PC-3 (cell line): ENCODE measurements around the gene MGAM2. TPM values are rescaled to one million over a fixed set of nuclear protein-coding genes. Genes with fewer than 3 reads are reported as not detected.

Experiments used
- ATAC-seq: fragments of 200-7000 bp; cut with Tn5 transposase; 2 replicates; pipeline ENCODE4 v1.9.1; 2020; ENCODE audit warnings: mild to moderate bottlenecking, moderate library complexity
- BruUV-seq: library from RNA; stranded (reverse); fragments of 400-500 nt; replicated peaks from 2 replicates; lab custom pipeline; 2021; lab: Mats Ljungman, UMichigan
- CTCF ChIA-PET: fragments of 300-600 bp; sonication (Branson Sonifier 250); formaldehyde crosslinking; loops from one replicate; lab custom pipeline; 2022; ENCODE audit warnings: antibody characterized with exemption; lab: Charles Lee
- POLR2A ChIA-PET: fragments of 300-600 bp; sonication (Branson Sonifier 250); formaldehyde crosslinking; loops from one replicate; lab custom pipeline; 2022; ENCODE audit warnings: antibody characterized with exemption; ENCODE audit not compliant: unreplicated experiment; lab: Charles Lee
- DNase-seq: peaks from one replicate; pipeline ENCODE4 v3.0.0-alpha.2; 2015
- H2AFZ ChIP-seq: fragments of 300-600 bp; sonication (generic); 2 replicates; pipeline ENCODE4 v1.6.0; 2016; ENCODE audit warnings: antibody characterized with exemption, low read length
- H3F3A ChIP-seq: fragments of 300-600 bp; sonication (generic); one replicate; pipeline ENCODE4 v1.6.0; 2017; ENCODE audit warnings: antibody characterized with exemption, low read length, control low read depth, mild to moderate bottlenecking; ENCODE audit not compliant: unreplicated experiment
- H3K27ac ChIP-seq: fragments of 300-600 bp; sonication (generic); 2 replicates; pipeline ENCODE4 v1.5.1; 2016; ENCODE audit warnings: mild to moderate bottlenecking, low read length
- H3K27me3 ChIP-seq: fragments of 300-600 bp; sonication (generic); 2 replicates; pipeline ENCODE4 v1.6.1; 2016; ENCODE audit warnings: low read length, mixed read lengths
- H3K36me3 ChIP-seq: fragments of 300-600 bp; sonication (generic); 2 replicates; pipeline ENCODE4 v1.6.1; 2016; ENCODE audit warnings: low read depth, mixed run types, low read length, mixed read lengths
- H3K4me1 ChIP-seq: fragments of 300-600 bp; sonication (generic); 2 replicates; pipeline ENCODE4 v1.5.1; 2016; ENCODE audit warnings: low read length; ENCODE audit not compliant: insufficient read depth
- H3K4me2 ChIP-seq: fragments of 300-600 bp; sonication (generic); 2 replicates; pipeline ENCODE4 v1.6.0; 2016; ENCODE audit warnings: low read length
- H3K4me3 ChIP-seq: fragments of 300-600 bp; sonication (generic); 2 replicates; pipeline ENCODE4 v1.5.1; 2016; ENCODE audit warnings: mild to moderate bottlenecking, low read length, mixed read lengths
- H3K79me2 ChIP-seq: fragments of 300-600 bp; sonication (generic); 2 replicates; pipeline ENCODE4 v1.6.1; 2017; ENCODE audit warnings: low read length, mixed read lengths
- H3K9ac ChIP-seq: fragments of 300-600 bp; sonication (generic); 2 replicates; pipeline ENCODE4 v1.6.0; 2016; ENCODE audit warnings: mild to moderate bottlenecking, low read length
- H3K9me2 ChIP-seq: fragments of 300-600 bp; sonication (generic); replicated peaks from 2 replicates; pipeline ENCODE4 v1.6.1; 2016; ENCODE audit warnings: mixed run types, low read length, mixed read lengths
- H3K9me3 ChIP-seq: fragments of 300-600 bp; sonication (generic); 2 replicates; pipeline ENCODE4 v1.6.1; 2016; ENCODE audit warnings: low read length, mixed read lengths
- H4K20me1 ChIP-seq: fragments of 300-600 bp; sonication (generic); 2 replicates; pipeline ENCODE4 v1.6.1; 2016; ENCODE audit warnings: low read length, mixed read lengths
- CTCF ChIP-seq: fragments of 300-600 bp; sonication (generic); conservative IDR thresholded peaks from 2 replicates; pipeline ENCODE4 v1.5.1; 2017; ENCODE audit warnings: antibody characterized with exemption, low read depth, mild to moderate bottlenecking, low read length
- EZH2 ChIP-seq: fragments of 300-600 bp; sonication (generic); IDR thresholded peaks from one replicate; pipeline ENCODE4 v1.6.1; 2017; ENCODE audit warnings: antibody characterized with exemption, mild to moderate bottlenecking, low read length; ENCODE audit not compliant: unreplicated experiment
- EZH2phosphoT487 ChIP-seq: fragments of 300-600 bp; sonication (generic); IDR thresholded peaks from 2 replicates; pipeline ENCODE4 v1.6.1; 2018; ENCODE audit warnings: mild to moderate bottlenecking, antibody characterized with exemption, low read length, borderline replicate concordance
- intact Hi-C: fragments of 100-400 bp; cut with micrococcal nuclease; formaldehyde crosslinking; loops from 2 replicates; pipeline ENCODE4 v1.9.0; 2023
- total RNA-seq: library from RNA; depleted of rRNA; stranded (reverse); fragments of >200 nt; gene quantifications from 2 replicates; pipeline ENCODE4 v1.2.3, GENCODE V29; 2014

Gene MGAM2
- total RNA-seq, 1 experiment from 2014 or later: not detected

GRCh38 chr7:142110098-142110497 is 1.4 kb upstream of the MGAM2 start:
- POLR2A ChIA-PET: no interaction called here
- intact Hi-C loops: no loop called here
- Histone ChIP-seq H3K36me3 (no peaks in the 10 kb centered on the region), H3K4me2 (no peak overlapping the region), H3K9me2 (no peaks in the 10 kb centered on the region), H3K9me3 (no peaks in the 10 kb centered on the region), H3K4me1 (peaks cover 2% of the 10 kb centered on the region; the same call in 1 of the 2 replicates), H3K27ac (no peak overlapping the region), H2AFZ (no peak overlapping the region), H3F3A (no peaks in the 10 kb centered on the region), H3K9ac (no peak overlapping the region), H3K4me3 (no peak overlapping the region), H3K27me3 (peaks cover 11% of the 10 kb centered on the region), H3K79me2 (no peaks in the 10 kb centered on the region), H4K20me1 (no peaks in the 10 kb centered on the region)
- BruUV-seq: no TSS peak
- TF ChIP-seq EZH2 (no peak), EZH2phosphoT487 (no peak), CTCF (no peak)
- ATAC-seq: no peak
- CTCF ChIA-PET: no interaction called here
- DNase-seq: peak; percentile 6

- Histone ChIP-seq H3K4me1 (no peaks in the 10 kb centered on the region), H3K36me3 (no peaks in the 10 kb centered on the region), H3K9me3 (no peaks in the 10 kb centered on the region), H3K9ac (no peak overlapping the region), H3K27ac (no peak overlapping the region), H3K79me2 (no peaks in the 10 kb centered on the region), H3K4me2 (no peak overlapping the region), H3F3A (no peaks in the 10 kb centered on the region), H3K27me3 (peaks cover 11% of the 10 kb centered on the region), H4K20me1 (no peaks in the 10 kb centered on the region), H3K9me2 (no peaks in the 10 kb centered on the region), H2AFZ (no peak overlapping the region), H3K4me3 (no peak overlapping the region)
- intact Hi-C loops: no loop called here
- ATAC-seq (no peak), DNase-seq (no peak)
- TF ChIP-seq CTCF (no peak), EZH2 (no peak), EZH2phosphoT487 (no peak)
- POLR2A ChIA-PET: no interaction called here
- CTCF ChIA-PET: no interaction called here
- BruUV-seq: no TSS peak
Measured at GRCh38 chr7:142110638-142111037, 880 bp upstream of the MGAM2 start.

GRCh38 chr7:142112086-142112485 is 568 bp downstream of the MGAM2 start:
- Histone ChIP-seq H3K9me2 (no peaks in the 10 kb centered on the region), H3K27me3 (peaks cover 24% of the 10 kb centered on the region), H3K4me3 (no peak overlapping the region), H2AFZ (no peak overlapping the region), H3K4me1 (no peaks in the 10 kb centered on the region), H3K4me2 (no peak overlapping the region), H3K79me2 (no peaks in the 10 kb centered on the region), H3F3A (no peaks in the 10 kb centered on the region), H4K20me1 (no peaks in the 10 kb centered on the region), H3K27ac (no peak overlapping the region), H3K9me3 (no peaks in the 10 kb centered on the region), H3K36me3 (no peaks in the 10 kb centered on the region), H3K9ac (no peak overlapping the region)
- intact Hi-C loops: no loop called here
- ChIA-PET CTCF (no interaction called here), POLR2A (no interaction called here)
- DNase-seq (no peak), ATAC-seq (no peak)
- no TSS peak for BruUV-seq
- TF ChIP-seq CTCF: no peak
- no peak for TF ChIP-seq EZH2
- TF ChIP-seq EZH2phosphoT487: no peak
